Iris pigment epithelial cell (primary cell): ENCODE measurements around the gene WDR64.
A peak's percentile ranks its signal among the peaks of the same experiment; 100 is the strongest.

ENCODE experiments used
- DNase-seq: peaks from one replicate; pipeline ENCODE4 v3.0.0-alpha.2; 2011; ENCODE audit warnings: low read depth

Gene WDR64

GRCh38 chr1:241631674-241632073, 20.4 kb upstream of the WDR64 start:
- no peak for DNase-seq

GRCh38 chr1:241632987-241633386, 19.1 kb upstream of the WDR64 start:
- no peak for DNase-seq

- no peak for DNase-seq
Measured at GRCh38 chr1:241635556-241636152, 16.4 kb upstream of the WDR64 start.

GRCh38 chr1:241636291-241636690, 15.8 kb upstream of the WDR64 start:
- DNase-seq, result no peak

- peak; percentile 47 for DNase-seq
Measured at GRCh38 chr1:241637046-241637590, 15.0 kb upstream of the WDR64 start.

- peak; percentile 47 for DNase-seq
Measured at GRCh38 chr1:241637604-241638003, 14.5 kb upstream of the WDR64 start.

GRCh38 chr1:241638099-241638682, 13.9 kb upstream of the WDR64 start:
- no peak for DNase-seq

GRCh38 chr1:241638909-241639622, 13.0 kb upstream of the WDR64 start:
- DNase-seq, result peak; percentile 53

GRCh38 chr1:241639623-241640148, 12.4 kb upstream of the WDR64 start:
- DNase-seq, result peak; percentile 53

GRCh38 chr1:241640149-241640866, 11.8 kb upstream of the WDR64 start, which contains the start of the genes CHML and OPN3:
Gene CHML, minus strand, starts transcription at chr1:241640369. Its CDS starts 4,603 bp downstream, at chr1:241635766.
Gene OPN3, minus strand, starts transcription at chr1:241640369. Its CDS starts 115 bp downstream, at chr1:241640254.
- DNase-seq, result peak; percentile 87

GRCh38 chr1:241640867-241641622, 11.0 kb upstream of the WDR64 start:
- no peak for DNase-seq

- DNase-seq, result peak; percentile 82
Measured at GRCh38 chr1:241641773-241642592, 10.1 kb upstream of the WDR64 start.

- no peak for DNase-seq
Measured at GRCh38 chr1:241642593-241642944, 9.5 kb upstream of the WDR64 start.

- no peak for DNase-seq
Measured at GRCh38 chr1:241644259-241644658, 7.8 kb upstream of the WDR64 start.

- DNase-seq, result no peak
Measured at GRCh38 chr1:241645199-241645598, 6.9 kb upstream of the WDR64 start.

GRCh38 chr1:241646201-241646600, 5.9 kb upstream of the WDR64 start:
- DNase-seq, result no peak

GRCh38 chr1:241647658-241648057, 4.4 kb upstream of the WDR64 start:
- peak; percentile 72 for DNase-seq

- no peak for DNase-seq
Measured at GRCh38 chr1:241648159-241648558, 3.9 kb upstream of the WDR64 start.

- DNase-seq, result peak; percentile 42
Measured at GRCh38 chr1:241654019-241654418, 1.9 kb downstream of the WDR64 start.

- no peak for DNase-seq
Measured at GRCh38 chr1:241654641-241655040, 2.6 kb downstream of the WDR64 start.
